ENCODE measurements around the gene NTF3.

Gene NTF3

DNA sequence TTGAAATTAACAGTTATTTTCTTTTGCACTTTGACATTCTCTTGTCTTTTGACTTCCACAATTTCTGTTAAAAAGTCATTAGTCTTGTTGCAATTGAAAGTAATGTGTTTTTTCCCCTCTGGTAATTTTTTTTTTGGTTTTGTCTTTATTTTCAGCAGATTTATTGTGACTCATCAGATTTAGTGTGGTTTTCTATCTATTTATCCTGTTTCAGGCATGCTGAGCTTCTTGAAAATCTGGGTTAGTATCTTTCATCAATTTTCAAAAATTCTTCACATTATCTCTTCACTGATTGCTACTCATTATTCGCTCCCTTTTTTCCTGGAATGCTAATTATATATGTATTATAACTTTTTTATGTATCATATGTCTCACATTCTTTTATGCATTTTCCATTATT lies 15.3 kb upstream of the NTF3 start:
- no peaks in the 10 kb centered on the region for H3K4me1 ChIP-seq (ENCODE audit: control insufficient read depth, insufficient read depth, low read length)
- no peak overlapping the region for H3K4me3 ChIP-seq (ENCODE audit: low read depth, low read length)
- CTCF ChIA-PET = no interaction called here
- TF ChIP-seq, protein P1, sequence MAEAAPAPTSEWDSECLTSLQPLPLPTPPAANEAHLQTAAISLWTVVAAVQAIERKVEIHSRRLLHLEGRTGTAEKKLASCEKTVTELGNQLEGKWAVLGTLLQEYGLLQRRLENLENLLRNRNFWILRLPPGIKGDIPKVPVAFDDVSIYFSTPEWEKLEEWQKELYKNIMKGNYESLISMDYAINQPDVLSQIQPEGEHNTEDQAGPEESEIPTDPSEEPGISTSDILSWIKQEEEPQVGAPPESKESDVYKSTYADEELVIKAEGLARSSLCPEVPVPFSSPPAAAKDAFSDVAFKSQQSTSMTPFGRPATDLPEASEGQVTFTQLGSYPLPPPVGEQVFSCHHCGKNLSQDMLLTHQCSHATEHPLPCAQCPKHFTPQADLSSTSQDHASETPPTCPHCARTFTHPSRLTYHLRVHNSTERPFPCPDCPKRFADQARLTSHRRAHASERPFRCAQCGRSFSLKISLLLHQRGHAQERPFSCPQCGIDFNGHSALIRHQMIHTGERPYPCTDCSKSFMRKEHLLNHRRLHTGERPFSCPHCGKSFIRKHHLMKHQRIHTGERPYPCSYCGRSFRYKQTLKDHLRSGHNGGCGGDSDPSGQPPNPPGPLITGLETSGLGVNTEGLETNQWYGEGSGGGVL (tag by site-specific recombination; IDR thresholded peaks at IDR 0.05) = no peak
- TF ChIP-seq, protein P2, sequence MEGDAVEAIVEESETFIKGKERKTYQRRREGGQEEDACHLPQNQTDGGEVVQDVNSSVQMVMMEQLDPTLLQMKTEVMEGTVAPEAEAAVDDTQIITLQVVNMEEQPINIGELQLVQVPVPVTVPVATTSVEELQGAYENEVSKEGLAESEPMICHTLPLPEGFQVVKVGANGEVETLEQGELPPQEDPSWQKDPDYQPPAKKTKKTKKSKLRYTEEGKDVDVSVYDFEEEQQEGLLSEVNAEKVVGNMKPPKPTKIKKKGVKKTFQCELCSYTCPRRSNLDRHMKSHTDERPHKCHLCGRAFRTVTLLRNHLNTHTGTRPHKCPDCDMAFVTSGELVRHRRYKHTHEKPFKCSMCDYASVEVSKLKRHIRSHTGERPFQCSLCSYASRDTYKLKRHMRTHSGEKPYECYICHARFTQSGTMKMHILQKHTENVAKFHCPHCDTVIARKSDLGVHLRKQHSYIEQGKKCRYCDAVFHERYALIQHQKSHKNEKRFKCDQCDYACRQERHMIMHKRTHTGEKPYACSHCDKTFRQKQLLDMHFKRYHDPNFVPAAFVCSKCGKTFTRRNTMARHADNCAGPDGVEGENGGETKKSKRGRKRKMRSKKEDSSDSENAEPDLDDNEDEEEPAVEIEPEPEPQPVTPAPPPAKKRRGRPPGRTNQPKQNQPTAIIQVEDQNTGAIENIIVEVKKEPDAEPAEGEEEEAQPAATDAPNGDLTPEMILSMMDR (tag by site-specific recombination; IDR thresholded peaks at IDR 0.05) = no peak
- TF ChIP-seq ZNF544 (tag by site-specific recombination; IDR thresholded peaks at IDR 0.05) = no peak
- TF ChIP-seq ZNF449 (tag by site-specific recombination; IDR thresholded peaks at IDR 0.05) = no peak
- no peak for TF ChIP-seq ZNF701 (tag by site-specific recombination; IDR thresholded peaks at IDR 0.05)
- TF ChIP-seq, protein P3, sequence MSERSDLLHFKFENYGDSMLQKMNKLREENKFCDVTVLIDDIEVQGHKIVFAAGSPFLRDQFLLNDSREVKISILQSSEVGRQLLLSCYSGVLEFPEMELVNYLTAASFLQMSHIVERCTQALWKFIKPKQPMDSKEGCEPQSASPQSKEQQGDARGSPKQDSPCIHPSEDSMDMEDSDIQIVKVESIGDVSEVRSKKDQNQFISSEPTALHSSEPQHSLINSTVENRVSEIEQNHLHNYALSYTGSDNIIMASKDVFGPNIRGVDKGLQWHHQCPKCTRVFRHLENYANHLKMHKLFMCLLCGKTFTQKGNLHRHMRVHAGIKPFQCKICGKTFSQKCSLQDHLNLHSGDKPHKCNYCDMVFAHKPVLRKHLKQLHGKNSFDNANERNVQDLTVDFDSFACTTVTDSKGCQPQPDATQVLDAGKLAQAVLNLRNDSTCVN (tag by site-specific recombination; optimal IDR thresholded peaks at IDR 0.05) = no peak
- TF ChIP-seq ZNF155 (tag by site-specific recombination; IDR thresholded peaks at IDR 0.05) = no peak
- no peak for TF ChIP-seq EGR2 (tag by site-specific recombination; IDR thresholded peaks at IDR 0.05; ENCODE audit: low read depth)
- no peak for TF ChIP-seq ZXDB (tag by site-specific recombination; IDR thresholded peaks at IDR 0.05)
- TF ChIP-seq ZNF423 (tag by site-specific recombination; IDR thresholded peaks at IDR 0.05) = no peak
- TF ChIP-seq ZNF311 (tag by site-specific recombination; IDR thresholded peaks at IDR 0.05; ENCODE audit: borderline replicate concordance) = no peak
- no peak for TF ChIP-seq ZNF837 (tag by site-specific recombination; IDR thresholded peaks at IDR 0.05)
- no peak for TF ChIP-seq KLF9 (tag by site-specific recombination; IDR thresholded peaks at IDR 0.05; ENCODE audit: low read depth)
- TF ChIP-seq, protein P4, sequence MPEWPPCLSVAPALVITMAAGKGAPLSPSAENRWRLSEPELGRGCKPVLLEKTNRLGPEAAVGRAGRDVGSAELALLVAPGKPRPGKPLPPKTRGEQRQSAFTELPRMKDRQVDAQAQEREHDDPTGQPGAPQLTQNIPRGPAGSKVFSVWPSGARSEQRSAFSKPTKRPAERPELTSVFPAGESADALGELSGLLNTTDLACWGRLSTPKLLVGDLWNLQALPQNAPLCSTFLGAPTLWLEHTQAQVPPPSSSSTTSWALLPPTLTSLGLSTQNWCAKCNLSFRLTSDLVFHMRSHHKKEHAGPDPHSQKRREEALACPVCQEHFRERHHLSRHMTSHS (tag by site-specific recombination; IDR thresholded peaks at IDR 0.05) = no peak
- TF ChIP-seq ZNF248 (tag by site-specific recombination; IDR thresholded peaks at IDR 0.05) = no peak
- no peak for TF ChIP-seq ZNF416 (tag by site-specific recombination; IDR thresholded peaks at IDR 0.05)
- TF ChIP-seq ZBTB44 (tag by site-specific recombination; IDR thresholded peaks at IDR 0.05) = no peak
- TF ChIP-seq YY2 (tag by site-specific recombination; IDR thresholded peaks at IDR 0.05) = no peak
- TF ChIP-seq ZNF677 (tag by site-specific recombination; IDR thresholded peaks at IDR 0.05) = no peak
- H3K27ac ChIP-seq (ENCODE audit: extremely low read depth, low read depth, low read length) = no peak overlapping the region
- POLR2A ChIA-PET = no interaction called here
- H3K9me3 ChIP-seq (ENCODE audit: control insufficient read depth, insufficient read depth, low read depth, low read length) = no peaks in the 10 kb centered on the region
- H3K36me3 ChIP-seq (ENCODE audit: control insufficient read depth in 2 of 2, insufficient read depth in 1 of 2, low read length in 2 of 2) = no peaks in the 10 kb centered on the region
